B cell (primary cell): ENCODE data around the gene NOC2L. TPM values are rescaled to one million over a fixed set of nuclear protein-coding genes. Genes with fewer than 3 reads are reported as not detected.

ENCODE experiments used
- ATAC-seq: fragments of 200-7000 bp; cut with Tn5 transposase; one replicate; pipeline ENCODE4 v1.10.0; 2021; ENCODE audit warnings: low read depth, mild to moderate bottlenecking, moderate number of reproducible peaks, moderate library complexity
- CTCF ChIA-PET: fragments of 350-600 bp; sonication (Branson Sonifier 250); formaldehyde crosslinking; loops from one replicate; lab custom pipeline; 2021; ENCODE audit warnings: antibody characterized with exemption, inconsistent platforms; lab: Charles Lee
- POLR2A ChIA-PET: fragments of 350-600 bp; sonication (Branson Sonifier 250); formaldehyde crosslinking; loops from one replicate; lab custom pipeline; 2021; ENCODE audit warnings: antibody characterized with exemption; lab: Charles Lee
- DNase-seq: peaks from one replicate; pipeline ENCODE4 v3.0.0; 2013
- H2AFZ ChIP-seq: 2 replicates; pipeline ENCODE4 v1.6.1; 2012; ENCODE audit warnings: mild to moderate bottlenecking, low read depth, low read length; ENCODE audit not compliant: insufficient read depth, poor library complexity, severe bottlenecking
- H3K27ac ChIP-seq, 2 donors: 1 replicate in 1 of 2; 2 replicates in 1 of 2; pipeline ENCODE4 v1.5.1; 2012 to 2013; ENCODE audit warnings: low read length in 2 of 2, mild to moderate bottlenecking in 2 of 2, moderate library complexity in 1 of 2
- H3K27me3 ChIP-seq, 4 experiments: fragments of 200-600 bp in 1 of 4; sonication (generic) in 1 of 4; replicated peaks in 1 of 4; 1 replicate in 2 of 4; 2 replicates in 2 of 4; pipeline versions ENCODE4 v1.6.1 to v1.7.0; 2013 to 2016; ENCODE audit warnings: low read length in 3 of 4, mild to moderate bottlenecking in 2 of 4, mixed read lengths in 1 of 4, moderate library complexity in 1 of 4; ENCODE audit not compliant: insufficient read depth in 4 of 4, control insufficient read depth in 3 of 4; ENCODE audit errors: control extremely low read depth in 1 of 4
- H3K36me3 ChIP-seq, 2 experiments: replicated peaks in 1 of 2; 1 replicate in 1 of 2; 2 replicates in 1 of 2; pipeline versions ENCODE4 v1.6.1 to v1.7.1; 2013; ENCODE audit warnings: low read length in 1 of 2; ENCODE audit not compliant: insufficient read depth in 2 of 2, control insufficient read depth in 1 of 2; ENCODE audit errors: control extremely low read depth in 1 of 2, extremely low read depth in 1 of 2
- H3K4me1 ChIP-seq, 2 donors: fragments of 200-600 bp in 1 of 2; sonication (generic) in 1 of 2; 1 replicate in 1 of 2; 2 replicates in 1 of 2; pipeline versions ENCODE4 v1.5.1 to v1.6.1; 2013 to 2017; ENCODE audit warnings: low read length in 2 of 2; ENCODE audit not compliant: control insufficient read depth in 2 of 2, insufficient read depth in 2 of 2
- H3K4me2 ChIP-seq: replicated peaks from 2 replicates; pipeline ENCODE3; 2012; ENCODE audit warnings: mild to moderate bottlenecking, low read depth, low read length; ENCODE audit not compliant: poor library complexity, severe bottlenecking
- H3K4me3 ChIP-seq, 5 experiments: fragments of 200-600 bp in 1 of 5; sonication (generic) in 1 of 5; 1 replicate in 3 of 5; 2 replicates in 2 of 5; pipeline versions ENCODE4 v1.5.1 to v1.7.0; 2011 to 2016; ENCODE audit warnings: low read length in 4 of 5, mild to moderate bottlenecking in 4 of 5, low read depth in 2 of 5, control low read depth in 1 of 5, moderate library complexity in 1 of 5; ENCODE audit not compliant: insufficient read depth in 1 of 5; ENCODE audit errors: control extremely low read depth in 1 of 5, extremely low read depth in 1 of 5
- H3K79me2 ChIP-seq: fragments of 200-600 bp; sonication (generic); one replicate; pipeline ENCODE4 v1.6.0; 2016; ENCODE audit warnings: low read length; ENCODE audit not compliant: control insufficient read depth, insufficient read depth
- H3K9ac ChIP-seq: fragments of 200-600 bp; sonication (generic); 2 replicates; pipeline ENCODE4 v1.6.1; 2017; ENCODE audit warnings: mild to moderate bottlenecking, low read length, moderate library complexity
- H3K9me3 ChIP-seq, 3 donors: one replicate each; pipeline versions ENCODE4 v1.6.1 to v1.7.1; 2013; ENCODE audit warnings: low read length in 2 of 3; ENCODE audit not compliant: control insufficient read depth in 2 of 3, insufficient read depth in 1 of 3; ENCODE audit errors: control extremely low read depth in 1 of 3
- H4K20me1 ChIP-seq: 2 replicates; pipeline ENCODE4 v1.6.0; 2012; ENCODE audit warnings: mild to moderate bottlenecking, low read length; ENCODE audit not compliant: insufficient read depth, control insufficient read depth, poor library complexity, severe bottlenecking
- H3K27ac Mint-ChIP-seq: one replicate; pipeline ENCODE4 v1.8.0; 2021; ENCODE audit warnings: mixed read lengths
- H3K27me3 Mint-ChIP-seq: one replicate; pipeline ENCODE4 v1.8.0; 2021; ENCODE audit warnings: mixed read lengths
- H3K4me1 Mint-ChIP-seq: one replicate; pipeline ENCODE4 v1.8.0; 2021; ENCODE audit warnings: mixed read lengths
- H3K4me3 Mint-ChIP-seq: one replicate; pipeline ENCODE4 v1.8.0; 2021; ENCODE audit warnings: mixed read lengths
- H3K9me3 Mint-ChIP-seq: one replicate; pipeline ENCODE4 v1.8.0; 2022; ENCODE audit warnings: mixed read lengths; ENCODE audit not compliant: insufficient read depth
- CTCF ChIP-seq: fragments of 200-600 bp; IDR thresholded peaks from one replicate; pipeline ENCODE4 v1.8.0; 2022; ENCODE audit warnings: antibody characterized with exemption, mild to moderate bottlenecking
- EZH2 ChIP-seq: IDR thresholded peaks from 2 replicates; pipeline ENCODE4 v1.6.1; 2012; ENCODE audit warnings: borderline replicate concordance, low read depth, mild to moderate bottlenecking, moderate library complexity, low read length; ENCODE audit not compliant: insufficient read depth, poor library complexity, severe bottlenecking
- WGBS: methylation state at CpG from one replicate; pipeline ENCODE4 v1.1.5; 2013; ENCODE audit warnings: missing lambda C conversion rate; ENCODE audit not compliant: insufficient coverage; 5-methylcytosine and 5-hydroxymethylcytosine counted together
- intact Hi-C: fragments of 100-400 bp; cut with micrococcal nuclease; formaldehyde crosslinking; loops from one replicate; pipeline ENCODE4 v1.10.0; 2022
- polyA plus RNA-seq: library from polyadenylated mRNA; depleted of rRNA; stranded (reverse); fragments of >200 nt; gene quantifications from 2 replicates; pipeline ENCODE4 v1.2.3, GENCODE V29; 2012
- total RNA-seq, 2 donors: library from RNA; stranded (reverse); fragments of 120-200 nt in 1 of 2; gene quantifications; 1 replicate in 1 of 2; 2 replicates in 1 of 2; pipeline versions ENCODE4 v1.2.3 to v1.2.4, GENCODE V29; 2013 to 2022

Gene NOC2L
- total and polyA plus RNA-seq, 2 donors (not counting 1 experiment from before 2014, with no cell fraction given) = 48.0 to 64.1 TPM

- no peak overlapping the region for H3K27ac ChIP-seq
- H3K4me3 ChIP-seq = no peak overlapping the region
- H4K20me1 ChIP-seq = no peaks in the 10 kb centered on the region
- H3K36me3 ChIP-seq = no peaks in the 10 kb centered on the region
- intact Hi-C loops = no loop called here
- H3K9ac ChIP-seq = no peak overlapping the region
- peaks cover 20% of the 10 kb centered on the region for H3K27me3 Mint-ChIP-seq
- DNase-seq (no peak), ATAC-seq (no peak)
- peaks cover 0 to 32% (median 0%) of the 10 kb centered on the region in 3 donors for H3K9me3 ChIP-seq
- no peak overlapping the region for H3K27ac Mint-ChIP-seq
- peaks cover 0 to 67% (median 24%) of the 10 kb centered on the region in 4 experiments for H3K27me3 ChIP-seq
- peaks cover 33 to 43% of the 10 kb centered on the region in 2 donors for H3K4me1 ChIP-seq
- no peak for TF ChIP-seq CTCF
- TF ChIP-seq EZH2 = no peak
- H2AFZ ChIP-seq = no peak overlapping the region
- no peaks in the 10 kb centered on the region for H3K9me3 Mint-ChIP-seq
- peaks cover 16% of the 10 kb centered on the region for H3K4me1 Mint-ChIP-seq
- POLR2A ChIA-PET = interaction anchor here (0.5 kb wide), 1 partner anchor 1248 kb away, joined by 7 read pairs; no protein-coding TSS in a partner anchor
- no peaks in the 10 kb centered on the region for H3K79me2 ChIP-seq
- WGBS = 46% methylated on average over 3 of the region's 3 CpGs
- CTCF ChIA-PET = interaction anchor here (1.0 to 1.5 kb wide), 2 partner anchors 9 to 13 kb away, joined by 4 to 6 read pairs; no protein-coding TSS in a partner anchor
- no peak overlapping the region for H3K4me2 ChIP-seq
- H3K4me3 Mint-ChIP-seq = no peak overlapping the region
These were observed 38.6 kb upstream of the NOC2L start for GRCh38 chr1:997713-997992.

GRCh38 chr1:996851-997712 is 38.0 kb upstream of the NOC2L start:
- 43% methylated on average over 24 of the region's 24 CpGs for whole genome bisulfite sequencing
- no peak for ATAC-seq
- Histone ChIP-seq H3K4me2 (no peak overlapping the region), H3K9ac (no peak overlapping the region), H2AFZ (no peak overlapping the region), H3K27ac (no peak overlapping the region), H3K4me3 (no peak overlapping the region), H3K79me2 (no peaks in the 10 kb centered on the region), H3K9me3 (peaks cover 0 to 34% (median 0%) of the 10 kb centered on the region in 3 donors), H3K4me1 (peaks cover 30 to 40% of the 10 kb centered on the region in 2 donors), H3K27me3 (peaks cover 0 to 64% (median 22%) of the 10 kb centered on the region in 4 experiments), H4K20me1 (no peaks in the 10 kb centered on the region), H3K36me3 (no peaks in the 10 kb centered on the region)
- peaks cover 23% of the 10 kb centered on the region for H3K27me3 Mint-ChIP-seq
- H3K9me3 Mint-ChIP-seq = no peaks in the 10 kb centered on the region
- DNase-seq = peak; percentile 53
- intact Hi-C loops = no loop called here
- TF ChIP-seq CTCF (no peak), EZH2 (no peak)
- no peak overlapping the region for H3K27ac Mint-ChIP-seq
- ChIA-PET POLR2A (interaction anchor here (0.5 kb wide), 1 partner anchor 1248 kb away, joined by 7 read pairs; no protein-coding TSS in a partner anchor), CTCF (interaction anchor here (1.0 to 1.5 kb wide), 3 partner anchors 10 to 16 kb away, joined by 3 to 6 read pairs (median 4); partner anchors contain the start of gene ISG15)
- peaks cover 14% of the 10 kb centered on the region for H3K4me1 Mint-ChIP-seq
- H3K4me3 Mint-ChIP-seq = peak overlapping the region; percentile 63
